K562 (cell line): Measurements from ENCODE around the gene FAM187B. TPM values are rescaled to one million over a fixed set of nuclear protein-coding genes. Genes with fewer than 3 reads are reported as not detected.
A peak's percentile ranks its signal among the peaks of the same experiment; 100 is the strongest.

Source experiments
- E2F8 ChIP-seq: fragments of 450-650 bp; IDR thresholded peaks from 2 replicates; pipeline ENCODE4 v1.7.1; 2018; ENCODE audit warnings: mild to moderate bottlenecking, low read depth; ENCODE audit not compliant: partially characterized antibody
- GABPB1 ChIP-seq: sonication (generic); formaldehyde crosslinking; IDR thresholded peaks from 2 replicates; pipeline ENCODE4 v1.8.0; 2022; ENCODE audit warnings: mild to moderate bottlenecking, missing genetic modification reagents
- HIVEP1 ChIP-seq: fragments of 250-450 bp; sonication (Bioruptor Pico); IDR thresholded peaks from 2 replicates; pipeline ENCODE4 v1.4.0; 2020; ENCODE audit warnings: mild to moderate bottlenecking
- ID3 ChIP-seq, 2 experiments: fragments of 250-450 bp in 1 of 2; fragments of 450-650 bp in 1 of 2; sonication (Bioruptor Pico) in 1 of 2; IDR thresholded peaks; 2 replicates each; pipeline versions ENCODE4 v1.6.1 to v1.8.0; 2016 to 2021; ENCODE audit warnings: mild to moderate bottlenecking in 2 of 2, moderate library complexity in 2 of 2, missing compliant biosample characterization in 1 of 2, missing genetic modification characterization in 1 of 2
- ILK ChIP-seq: fragments of 450-650 bp; IDR thresholded peaks from 2 replicates; pipeline ENCODE4 v1.6.1; 2016; ENCODE audit warnings: missing genetic modification characterization, low read depth, mild to moderate bottlenecking, missing compliant biosample characterization, moderate library complexity, borderline replicate concordance
- KDM5B ChIP-seq: fragments of 200-600 bp; sonication (generic); IDR thresholded peaks from 2 replicates; pipeline ENCODE4 v1.6.1; 2012; ENCODE audit warnings: low read depth, mild to moderate bottlenecking, moderate library complexity, low read length, control low read depth, inconsistent platforms; ENCODE audit not compliant: insufficient replicate concordance
- L3MBTL2 ChIP-seq: fragments of 450-650 bp; IDR thresholded peaks from 2 replicates; pipeline ENCODE4 v1.6.1; 2016; ENCODE audit warnings: mild to moderate bottlenecking, moderate library complexity
- PHF20 ChIP-seq: fragments of 450-650 bp; IDR thresholded peaks from 2 replicates; pipeline ENCODE4 v1.6.1; 2018; ENCODE audit not compliant: partially characterized antibody
- TFE3 ChIP-seq: fragments of 450-650 bp; formaldehyde crosslinking; IDR thresholded peaks from 2 replicates; pipeline ENCODE4 v1.4.0; 2020; ENCODE audit warnings: mild to moderate bottlenecking, mixed read lengths
- ZNF407 ChIP-seq: fragments of 450-650 bp; IDR thresholded peaks from 2 replicates; pipeline ENCODE4 v1.6.1; 2016; ENCODE audit warnings: low read depth
- polyA plus RNA-seq, 8 experiments: library from polyadenylated mRNA; depleted of rRNA in 4 of 8; stranded (reverse) in 5 of 8; unstranded in 3 of 8; fragments of >200 nt; fragmentation: Nextera tagmentation in 2 of 8; fragmentation: Illumina TruSeq in 1 of 8; extraction: Ambion mirVana in 2 of 8; extraction: Trizol in 1 of 8; gene quantifications; 2 replicates each; pipeline versions ENCODE4 v1.2.1 to v1.2.3, GENCODE V29; 2011 to 2014; ENCODE audit warnings: inconsistent platforms in 1 of 8, missing spikeins in 1 of 8
- total RNA-seq, 7 experiments: library from RNA; depleted of rRNA in 6 of 7; stranded (reverse); fragments of >200 nt in 6 of 7; fragmentation: Illumina TruSeq in 2 of 7; extraction: Trizol in 2 of 7; gene quantifications; 2 replicates each; pipeline versions ENCODE4 v1.2.1 to v1.2.3, GENCODE V29; 2011 to 2021; ENCODE audit warnings: low replicate concordance in 1 of 7
- TF ChIP-seq, protein P1 (sequence below): fragments of 450-650 bp; formaldehyde crosslinking; IDR thresholded peaks from 2 replicates; pipeline ENCODE4 v1.4.0; 2022; ENCODE audit warnings: missing genetic modification characterization

The FAM187B gene
- total and polyA plus RNA-seq, 9 of the 15 experiments (the other 6 are each of a cell fraction or from before 2014, with no cell fraction given) = 0.04 to 0.09 TPM; not detected in 7

- peak; percentile 22 for TF ChIP-seq E2F8
- TF ChIP-seq TFE3 = peak; percentile 97
- 0 out of 2 replicates have a peak, but pooled peaks have one; percentile 34 for TF ChIP-seq HIVEP1 (CRISPR knock-in tag)
- no peak for TF ChIP-seq ID3 (CRISPR knock-in tag; IDR thresholded peaks at IDR 0.05)
- TF ChIP-seq ID3 (tag; IDR thresholded peaks at IDR 0.05) = peak; percentile 64
- no peak for TF ChIP-seq ILK
- peak; percentile 50; the same call in 1 of the 2 replicates for TF ChIP-seq GABPB1
- TF ChIP-seq KDM5B = no peak
- TF ChIP-seq, protein P1, sequence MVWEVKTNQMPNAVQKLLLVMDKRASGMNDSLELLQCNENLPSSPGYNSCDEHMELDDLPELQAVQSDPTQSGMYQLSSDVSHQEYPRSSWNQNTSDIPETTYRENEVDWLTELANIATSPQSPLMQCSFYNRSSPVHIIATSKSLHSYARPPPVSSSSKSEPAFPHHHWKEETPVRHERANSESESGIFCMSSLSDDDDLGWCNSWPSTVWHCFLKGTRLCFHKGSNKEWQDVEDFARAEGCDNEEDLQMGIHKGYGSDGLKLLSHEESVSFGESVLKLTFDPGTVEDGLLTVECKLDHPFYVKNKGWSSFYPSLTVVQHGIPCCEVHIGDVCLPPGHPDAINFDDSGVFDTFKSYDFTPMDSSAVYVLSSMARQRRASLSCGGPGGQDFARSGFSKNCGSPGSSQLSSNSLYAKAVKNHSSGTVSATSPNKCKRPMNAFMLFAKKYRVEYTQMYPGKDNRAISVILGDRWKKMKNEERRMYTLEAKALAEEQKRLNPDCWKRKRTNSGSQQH (CRISPR knock-in tag) = no peak
- no peak for TF ChIP-seq ZNF407
- TF ChIP-seq L3MBTL2 = peak; percentile 83
- TF ChIP-seq PHF20 = peak; percentile 60
Observed at GRCh38 chr19:35220315-35220921, 8.1 kb downstream of the FAM187B start (continued).
